Stimulated activated CD4-positive, alpha-beta T cell treated with anti-CD3 and anti-CD28 coated beads, Interleukin-1b, Interleukin-23, amount 100 ng/mL, for 48 hours (primary cell): ENCODE measurements around the gene CFAP70.

Experiments used
- DNase-seq: peaks from one replicate; pipeline ENCODE4 v3.0.0-alpha.2; 2020

The CFAP70 gene

GRCh38 chr10:73210395-73211105, 148.1 kb downstream of the CFAP70 start:
- DNase-seq: no peak

- DNase-seq: no peak
Observed at GRCh38 chr10:73209705-73210104, 149.0 kb downstream of the CFAP70 start.

DNA sequence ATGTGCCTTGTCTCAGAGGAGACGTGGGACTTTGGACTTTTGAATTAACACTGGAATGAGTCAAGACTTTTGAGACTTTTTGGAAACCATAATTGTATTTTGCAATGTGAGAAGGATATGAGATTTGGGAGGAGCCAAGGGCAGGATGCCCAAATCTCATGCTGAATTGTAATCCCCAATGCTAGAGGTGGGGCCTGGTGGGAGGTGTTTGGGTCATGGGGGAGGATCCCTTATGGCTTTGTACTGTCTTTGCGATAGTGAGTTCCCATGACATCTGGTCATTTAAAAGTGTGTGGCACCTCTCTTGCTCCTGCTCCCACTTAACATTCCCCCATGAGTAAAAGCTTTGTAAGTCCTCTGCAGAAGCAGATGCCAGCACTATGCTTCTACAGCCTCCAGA, 150.8 kb downstream of the CFAP70 start:
- no peak for DNase-seq

- no peak for DNase-seq
Observed at GRCh38 chr10:73206385-73206784, 152.3 kb downstream of the CFAP70 start.

DNA sequence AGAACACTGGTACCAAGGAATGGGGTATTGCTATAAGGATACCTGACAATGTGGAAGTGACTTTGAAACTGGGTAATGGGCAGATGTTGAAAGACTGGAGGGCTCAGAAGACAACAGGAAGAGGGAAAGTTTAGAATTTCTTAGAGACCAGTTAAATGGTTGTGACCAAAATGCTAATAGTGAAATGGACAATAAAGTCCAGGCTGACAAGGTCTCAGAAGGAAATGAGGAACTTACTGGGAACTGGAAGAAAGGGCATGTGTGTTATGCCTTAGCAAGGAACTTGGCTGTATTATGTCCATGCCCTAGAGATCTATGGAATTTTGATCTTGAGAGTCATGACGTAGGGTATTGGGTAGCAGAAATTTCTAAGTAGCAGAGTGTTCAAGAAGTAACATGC, 152.8 kb downstream of the CFAP70 start:
- DNase-seq: no peak

GRCh38 chr10:73205081-73205480, 153.6 kb downstream of the CFAP70 start:
- no peak for DNase-seq
